HG02852 (cell line): Measurements from ENCODE around the gene GFI1B.
"Not testable (repeated sequence)": the region's sequence is repeated elsewhere in the genome, so short reads cannot be mapped to it uniquely, and the experiment has no call there.

Experiments
- ATAC-seq: cut with Tn5 transposase; IDR thresholded peaks from one replicate; pipeline ENCODE4 v1.9.1; 2021; ENCODE audit warnings: mild to moderate bottlenecking, moderate library complexity; ENCODE audit not compliant: unreplicated experiment

Gene GFI1B

GRCh38 chr9:132989998-132990557 lies 11.6 kb downstream of the GFI1B start:
- ATAC-seq = not testable (repeated sequence)

- no peak for ATAC-seq
Observed at GRCh38 chr9:132990781-132991180, 12.3 kb downstream of the GFI1B start.

GRCh38 chr9:132991351-132992300 lies 13.1 kb downstream of the GFI1B start:
- no peak for ATAC-seq

- no peak for ATAC-seq
Observed at GRCh38 chr9:132993511-132993939, 15.0 kb downstream of the GFI1B start.

GRCh38 chr9:132994410-132995120 lies 16.1 kb downstream of the GFI1B start:
- ATAC-seq = no peak

GRCh38 chr9:132995121-132995420 lies 16.6 kb downstream of the GFI1B start:
- no peak for ATAC-seq

- ATAC-seq = no peak
Observed at GRCh38 chr9:132995879-132996278, 17.4 kb downstream of the GFI1B start.

GRCh38 chr9:132996526-132996925 lies 18.0 kb downstream of the GFI1B start:
- ATAC-seq = no peak

- ATAC-seq = no peak
Observed at GRCh38 chr9:132997591-132997990, 19.1 kb downstream of the GFI1B start.

GRCh38 chr9:132998221-132998620 lies 19.7 kb downstream of the GFI1B start:
- ATAC-seq = not testable (repeated sequence)

- no peak for ATAC-seq
Observed at GRCh38 chr9:132998831-132999635, 20.5 kb downstream of the GFI1B start.

GRCh38 chr9:133002147-133003070 lies 23.9 kb downstream of the GFI1B start:
- ATAC-seq = no peak

GRCh38 chr9:133003071-133003461 lies 24.6 kb downstream of the GFI1B start:
- no peak for ATAC-seq

- no peak for ATAC-seq
Observed at GRCh38 chr9:133003671-133004090, 25.2 kb downstream of the GFI1B start.

GRCh38 chr9:133004091-133004998 lies 25.9 kb downstream of the GFI1B start:
- no peak for ATAC-seq

- ATAC-seq = no peak
Observed at GRCh38 chr9:133004999-133005760, 26.7 kb downstream of the GFI1B start.

GRCh38 chr9:133005957-133006356 lies 27.5 kb downstream of the GFI1B start:
- no peak for ATAC-seq

- no peak for ATAC-seq
Observed at GRCh38 chr9:133006731-133007352, 28.3 kb downstream of the GFI1B start.
